HG03342 (cell line): ENCODE results near the gene EED.
"Not testable (repeated sequence)": the region's sequence is repeated elsewhere in the genome, so short reads cannot be mapped to it uniquely, and the experiment has no call there.

Experiments used
- ATAC-seq: cut with Tn5 transposase; IDR thresholded peaks from one replicate; pipeline ENCODE4 v1.9.1; 2021; ENCODE audit warnings: mild to moderate bottlenecking, moderate library complexity; ENCODE audit not compliant: unreplicated experiment

The EED gene

DNA sequence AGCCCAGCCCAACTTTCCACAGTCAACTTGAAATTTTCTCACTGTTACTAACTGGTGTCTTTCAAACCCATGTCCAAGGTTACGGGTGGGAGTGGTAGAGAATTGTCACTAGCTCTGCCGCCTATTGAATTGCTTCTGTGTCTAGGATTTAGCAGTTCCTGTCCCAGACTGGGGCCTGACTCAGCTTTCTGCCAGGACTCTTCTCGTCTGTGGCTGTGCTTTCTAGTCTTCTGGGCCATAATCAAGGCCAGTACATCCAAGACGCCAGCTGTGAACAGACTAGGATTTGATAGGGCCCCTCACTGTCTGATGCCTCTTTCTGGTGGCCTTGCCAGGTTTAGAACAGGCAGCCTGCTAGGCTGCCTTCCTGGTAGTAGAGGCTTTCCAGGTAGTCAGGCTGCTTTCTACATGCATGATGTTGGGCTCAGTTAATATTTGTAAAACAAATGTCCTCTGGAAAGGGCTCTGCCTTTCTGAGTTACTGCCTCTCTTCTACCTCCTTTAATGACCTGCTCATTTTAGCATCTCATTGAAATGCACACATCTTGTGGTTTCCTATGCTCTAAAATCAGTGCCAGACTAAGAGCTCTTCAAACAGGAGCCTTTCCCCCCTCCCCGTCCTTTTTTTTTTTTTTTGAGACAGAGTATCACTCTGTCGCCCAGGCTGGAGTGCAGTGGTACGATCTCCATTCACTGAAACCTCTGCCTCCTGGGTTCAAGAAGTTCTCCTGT, 44.4 kb downstream of the EED start:
- no peak for ATAC-seq

DNA sequence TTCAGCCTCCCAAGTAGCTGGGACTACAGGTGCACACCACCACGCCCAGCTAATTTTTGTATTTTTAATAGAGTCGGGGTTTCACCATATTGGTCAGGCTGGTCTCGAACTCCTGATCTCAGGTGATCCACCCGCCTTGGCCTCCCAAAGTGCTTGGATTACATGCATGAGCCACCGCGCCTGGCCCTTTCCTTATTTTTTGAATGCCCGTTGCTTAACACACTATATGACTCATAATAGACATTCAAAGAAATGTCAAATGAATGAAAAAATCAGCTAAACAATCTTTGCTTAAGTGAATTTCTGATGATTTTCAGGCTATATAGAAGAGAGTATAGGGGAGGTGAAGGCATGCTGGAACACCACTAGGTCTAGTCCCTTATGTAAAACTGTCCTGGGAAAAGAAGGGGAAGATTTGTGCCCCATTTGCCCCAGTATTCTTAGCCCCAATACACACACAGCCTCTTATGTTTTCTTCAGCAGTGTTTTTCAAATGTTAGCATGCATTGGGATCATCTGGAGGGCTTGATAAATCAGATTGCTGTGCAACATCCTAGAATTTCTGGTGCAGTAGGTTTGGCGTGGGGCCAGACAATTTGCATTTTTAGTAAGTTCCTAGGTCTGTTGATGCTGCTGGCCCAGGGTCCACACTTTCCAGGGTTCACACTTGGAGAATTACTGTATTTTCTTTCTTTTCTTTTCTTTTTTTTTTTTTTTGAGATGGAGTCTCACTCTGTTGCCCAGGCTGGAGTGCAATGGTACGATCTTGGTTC, 45.1 kb downstream of the EED start:
- not testable (repeated sequence) for ATAC-seq

DNA sequence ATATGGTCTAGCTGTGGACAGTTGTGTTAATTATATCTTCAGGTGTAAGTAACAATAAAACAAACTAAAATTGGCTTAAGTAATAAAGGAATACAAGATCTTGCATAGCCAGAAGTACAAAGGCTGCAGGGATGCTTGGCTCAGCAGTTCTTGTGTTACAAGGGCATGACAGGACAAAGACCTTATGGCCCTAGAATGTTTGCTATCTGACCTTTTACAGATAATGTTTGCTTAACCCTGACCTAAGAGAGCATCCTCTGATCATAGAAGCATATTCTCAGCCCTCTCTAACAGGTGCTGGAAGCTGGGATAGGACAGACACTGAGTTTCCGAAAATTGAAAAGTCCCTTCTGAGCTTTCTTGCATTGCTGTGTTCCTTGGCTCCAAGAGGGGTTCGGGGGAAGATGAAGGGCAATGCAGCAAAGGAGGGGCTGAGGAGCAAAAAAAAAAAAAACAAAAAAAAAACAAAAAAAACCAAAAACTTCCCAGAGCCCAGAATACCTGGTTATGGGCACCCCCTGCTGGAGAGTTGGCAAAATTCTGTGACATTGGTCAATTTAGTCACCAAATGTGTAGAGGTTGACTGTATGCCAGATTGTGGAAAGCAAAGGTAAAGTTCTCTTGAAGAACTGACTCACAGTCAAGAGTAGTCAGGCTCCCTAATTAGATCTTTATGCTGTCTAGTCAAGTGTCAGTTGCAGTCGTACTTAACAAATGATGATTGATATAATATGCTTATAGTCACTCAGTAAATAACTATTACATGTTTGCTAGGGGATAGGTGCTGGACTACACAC, 47.1 kb downstream of the EED start:
- no peak for ATAC-seq

DNA sequence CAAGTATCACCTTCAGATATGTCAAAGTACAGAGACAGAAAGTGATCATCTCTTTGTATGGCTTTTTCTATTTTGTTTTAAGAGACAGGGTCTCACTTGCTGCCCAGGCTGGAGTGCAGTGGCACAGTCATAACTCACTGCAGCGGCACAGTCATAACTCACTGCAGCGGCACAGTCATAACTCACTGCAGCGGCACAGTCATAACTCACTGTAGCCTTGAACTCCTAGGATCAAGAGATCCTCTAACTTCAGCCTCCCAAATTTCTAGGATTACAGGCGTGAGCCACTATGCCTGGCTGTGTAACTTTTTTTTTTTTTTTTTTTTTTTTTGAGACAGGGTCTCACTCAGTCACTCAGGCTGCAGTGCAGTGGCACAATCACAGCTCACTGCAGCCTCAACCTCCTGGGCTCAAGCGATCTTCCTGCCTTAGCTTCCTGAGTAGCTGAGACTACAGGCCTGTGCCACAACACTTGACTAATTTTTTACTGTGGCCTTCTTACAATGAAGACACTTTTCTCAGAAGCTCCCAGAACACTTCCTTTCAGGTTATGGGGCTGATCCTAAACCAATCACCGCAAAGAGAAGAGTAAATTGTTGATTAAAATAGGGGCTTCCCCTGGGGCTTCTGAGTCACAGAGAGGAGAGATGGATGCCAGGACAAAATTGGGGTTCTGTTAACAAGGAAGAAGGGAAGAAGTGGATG, 48.5 kb downstream of the EED start:
- ATAC-seq, result peak; percentile 83

DNA sequence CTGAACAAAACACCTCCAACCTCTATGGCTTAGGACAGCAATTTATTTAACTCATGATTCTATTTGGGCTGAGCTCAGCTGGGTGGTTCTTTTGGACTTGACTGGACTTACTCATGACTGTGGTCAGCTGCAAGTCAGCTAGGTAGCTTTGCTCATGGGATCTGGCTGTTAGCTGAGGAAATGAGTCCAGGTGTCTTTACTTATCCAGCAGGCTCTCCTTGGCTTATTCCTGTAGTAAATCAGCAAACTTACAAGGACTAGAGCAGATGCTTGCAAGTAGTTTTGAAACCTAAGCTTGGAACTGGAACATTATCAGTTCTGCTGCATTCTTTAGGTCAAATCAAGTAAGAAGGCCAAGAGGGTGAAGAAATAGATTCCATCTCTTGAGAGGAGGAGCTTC, 49.5 kb downstream of the EED start:
- ATAC-seq, result no peak

DNA sequence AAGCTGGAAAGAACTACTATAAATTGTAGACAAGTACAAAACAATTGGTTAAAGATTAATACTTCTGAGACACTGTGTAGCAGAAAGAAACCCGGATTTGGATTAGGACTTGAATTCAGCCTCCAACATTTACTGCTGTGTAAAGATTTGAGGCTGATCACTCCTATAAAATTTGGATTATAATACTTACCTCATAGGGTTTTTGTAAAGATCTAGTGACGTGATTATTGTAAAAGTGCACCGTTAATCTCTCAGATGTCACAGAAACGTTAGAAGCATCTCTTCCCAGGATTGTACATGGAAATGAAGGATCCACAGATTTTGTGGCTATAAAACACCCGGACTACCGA, 57.2 kb downstream of the EED start:
- ATAC-seq, result no peak

DNA sequence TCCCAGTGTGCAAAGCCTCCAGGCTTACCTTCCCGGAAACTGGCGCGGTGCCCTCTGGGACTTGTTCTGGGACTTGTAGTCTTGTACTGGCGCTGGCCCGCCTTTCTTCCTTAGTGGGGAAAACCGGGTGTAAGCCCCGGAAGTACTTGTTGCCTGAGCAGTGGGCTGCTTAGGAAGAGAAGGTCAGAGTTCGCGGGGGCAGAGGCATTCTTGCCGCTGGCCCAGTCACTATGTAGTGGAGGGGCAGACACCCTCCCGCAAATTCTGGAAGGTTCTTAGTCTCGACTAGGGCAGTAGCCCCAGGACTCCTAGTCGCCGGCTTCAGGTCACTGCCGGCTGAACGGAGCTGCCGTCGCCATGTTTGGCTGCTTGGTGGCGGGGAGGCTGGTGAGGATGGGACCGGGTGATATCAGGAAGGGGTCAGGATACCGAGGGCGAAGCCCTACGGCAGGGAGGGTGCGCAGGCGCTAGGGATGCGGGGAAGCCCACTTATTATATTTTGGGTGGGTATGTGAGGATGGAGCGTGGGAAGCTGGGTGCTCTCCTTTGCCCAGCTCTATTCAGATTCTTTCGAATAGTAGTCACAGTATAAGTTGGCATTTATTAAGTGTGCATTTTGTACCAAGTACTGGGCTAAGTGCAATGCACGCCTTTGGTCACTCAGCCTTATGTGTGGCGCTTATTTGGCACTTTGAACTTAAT, 57.7 kb downstream of the EED start, which contains the start of gene HIKESHI:
TSS of gene HIKESHI (plus strand) at position 149 of the 702 bp plus-strand sequence. CDS start at position 358, 209 bp downstream.
- ATAC-seq, result peak; percentile 98

DNA sequence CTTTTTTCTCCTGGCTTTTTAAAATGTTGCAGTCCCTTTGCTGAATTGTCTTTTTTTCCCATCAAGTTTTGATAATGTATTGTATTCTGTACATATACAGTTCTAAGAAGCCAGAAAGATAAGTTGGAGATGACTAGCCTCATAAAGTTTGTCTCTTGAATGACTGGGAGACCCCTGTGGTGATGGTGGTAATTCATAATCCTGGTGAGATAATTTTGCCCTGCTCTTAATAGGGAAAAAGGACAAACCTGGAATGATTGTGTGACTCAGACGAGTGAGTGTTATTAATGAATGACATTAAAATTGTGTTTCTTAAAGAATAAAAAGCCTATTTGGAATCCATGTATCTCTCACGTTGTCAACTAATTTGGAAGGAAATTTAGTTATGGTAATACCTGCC, 58.7 kb downstream of the EED start:
- ATAC-seq, result no peak

DNA sequence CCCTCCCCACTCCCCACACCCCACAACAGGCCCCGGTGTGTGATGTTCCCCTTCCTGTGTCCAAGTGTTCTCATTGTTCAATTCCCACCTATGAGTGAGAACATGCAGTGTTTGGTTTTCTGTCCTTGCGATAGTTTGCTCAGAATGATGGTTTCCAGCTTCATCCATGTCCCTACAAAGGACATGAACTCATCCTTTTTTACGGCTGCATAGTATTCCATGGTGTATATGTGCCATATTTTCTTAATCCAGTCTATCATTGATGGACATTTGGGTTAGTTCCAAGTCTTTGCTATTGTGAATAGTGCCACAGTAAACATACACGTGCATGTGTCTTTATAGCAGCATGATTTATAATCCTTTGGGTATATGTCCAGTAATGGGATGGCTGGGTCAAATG, 64.2 kb downstream of the EED start:
- not testable (repeated sequence) for ATAC-seq

DNA sequence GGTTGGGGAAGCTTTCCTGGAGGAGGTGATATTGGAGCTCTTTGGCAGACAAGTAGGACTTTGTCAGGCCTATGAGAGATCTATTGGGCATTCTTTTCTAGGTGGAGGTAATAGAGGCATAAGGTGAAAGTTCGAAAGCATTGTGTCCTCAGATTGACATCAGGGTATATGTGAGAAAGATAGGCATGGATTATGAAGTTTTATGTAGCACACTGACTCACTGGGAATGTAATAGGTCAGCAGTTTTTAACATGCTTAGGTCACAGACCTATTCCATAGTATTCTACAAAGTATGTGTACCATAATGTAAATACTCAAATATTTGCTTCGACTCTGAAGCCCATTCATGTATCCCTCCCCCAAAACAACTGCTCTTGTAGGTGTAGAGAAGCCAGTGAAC, 69.2 kb downstream of the EED start:
- ATAC-seq, result no peak

DNA sequence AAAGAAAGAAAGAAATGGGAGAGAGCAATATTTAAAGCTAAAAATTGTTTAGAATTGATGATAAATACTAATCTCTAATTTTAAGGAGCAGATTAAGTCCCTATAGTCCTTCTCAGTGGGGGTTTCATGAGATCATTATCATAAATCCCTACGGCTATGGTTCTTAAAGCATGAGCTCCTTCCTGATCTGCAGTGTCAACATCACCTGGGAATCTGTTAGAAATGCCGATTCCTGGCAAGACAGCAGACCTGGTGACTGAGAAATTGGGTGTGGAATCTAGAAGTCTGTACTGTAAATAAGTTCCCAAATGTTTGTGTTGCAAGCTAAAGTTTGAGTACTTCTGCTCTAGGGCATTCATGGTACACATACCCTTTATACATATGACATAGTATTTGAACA, 70.1 kb downstream of the EED start:
- no peak for ATAC-seq
